GM19455 (cell line): Measurements from ENCODE around the gene BIRC2.

Experiments used
- ATAC-seq: cut with Tn5 transposase; IDR thresholded peaks from one replicate; pipeline ENCODE4 v1.9.1; 2021; ENCODE audit not compliant: unreplicated experiment

BIRC2 gene

GRCh38 chr11:102322560-102322959 lies 24.5 kb upstream of the BIRC2 start:
- no peak for ATAC-seq

- ATAC-seq = no peak
These were observed 23.3 kb upstream of the BIRC2 start for GRCh38 chr11:102323542-102324251.

- no peak for ATAC-seq
These were observed 21.9 kb upstream of the BIRC2 start for GRCh38 chr11:102325088-102325487.

- no peak for ATAC-seq
These were observed 18.3 kb upstream of the BIRC2 start for GRCh38 chr11:102328748-102329147.

GRCh38 chr11:102330231-102330630 lies 16.8 kb upstream of the BIRC2 start:
- no peak for ATAC-seq

GRCh38 chr11:102331341-102331740 lies 15.7 kb upstream of the BIRC2 start:
- ATAC-seq = no peak

- ATAC-seq = no peak
These were observed 14.4 kb upstream of the BIRC2 start for GRCh38 chr11:102332611-102332994.

- ATAC-seq = no peak
These were observed 8.5 kb upstream of the BIRC2 start for GRCh38 chr11:102338479-102339010.

- ATAC-seq = peak; percentile 12
These were observed 5.7 kb upstream of the BIRC2 start for GRCh38 chr11:102341311-102341710.

- ATAC-seq = peak; percentile 56
These were observed 5.1 kb upstream of the BIRC2 start for GRCh38 chr11:102341844-102342318.

- no peak for ATAC-seq
These were observed 3.2 kb upstream of the BIRC2 start for GRCh38 chr11:102343809-102344208.

GRCh38 chr11:102345904-102346303 lies 1.1 kb upstream of the BIRC2 start:
- ATAC-seq = no peak

GRCh38 chr11:102346456-102346747 lies 612 bp upstream of the BIRC2 start:
- ATAC-seq = no peak

GRCh38 chr11:102347462-102348370 lies 702 bp downstream of the BIRC2 start:
- peak; percentile 14 for ATAC-seq

GRCh38 chr11:102357116-102357515 lies 10.1 kb downstream of the BIRC2 start:
- no peak for ATAC-seq

- ATAC-seq = no peak
These were observed 12.4 kb downstream of the BIRC2 start for GRCh38 chr11:102359372-102359771.

- no peak for ATAC-seq
These were observed 13.7 kb downstream of the BIRC2 start for GRCh38 chr11:102360681-102361080.

GRCh38 chr11:102361086-102362031 lies 14.3 kb downstream of the BIRC2 start:
- ATAC-seq = peak; percentile 70

GRCh38 chr11:102364991-102365390 lies 18.0 kb downstream of the BIRC2 start:
- ATAC-seq = no peak

- ATAC-seq = no peak
These were observed 20.4 kb downstream of the BIRC2 start for GRCh38 chr11:102367364-102367763.

- peak; percentile 100 for ATAC-seq
These were observed 21.5 kb downstream of the BIRC2 start for GRCh38 chr11:102368472-102368871.
